ENCODE results near the gene MEGF6.

- TF ChIP-seq POLR2A (IDR thresholded peaks at IDR 0.05) (no peak), CTCF (IDR thresholded peaks at IDR 0.05) (no peak)
These were observed 18.0 kb downstream of the MEGF6 start for GRCh38 chr1:3593334-3593733.

All from adrenal gland (tissue), 5 donors.